Esophagus muscularis mucosa (tissue), 4 donors: ENCODE results near the gene PCID2. TPM values are rescaled to one million over a fixed set of nuclear protein-coding genes. Genes with fewer than 3 reads are reported as not detected.

Experiments used
- DNase-seq: peaks from one replicate; pipeline ENCODE4 v3.0.0-alpha.2; 2017; ENCODE audit errors: extremely low spot score
- H3K27ac ChIP-seq, 4 donors: fragments of 200-600 bp; sonication (generic); replicated peaks in 1 of 4; 1 replicate in 3 of 4; 2 replicates in 1 of 4; pipeline ENCODE4 v1.5.1; 2016 to 2019; ENCODE audit warnings: mild to moderate bottlenecking in 1 of 4
- H3K27me3 ChIP-seq, 4 donors: fragments of 200-600 bp; sonication (generic); one replicate each; pipeline versions ENCODE4 v1.5.1 to v1.6.0; 2016 to 2019
- H3K36me3 ChIP-seq, 4 donors: fragments of 200-600 bp; sonication (generic); one replicate each; pipeline ENCODE4 v1.5.1; 2016 to 2019
- H3K4me1 ChIP-seq, 4 donors: fragments of 200-600 bp; sonication (generic); one replicate each; pipeline ENCODE4 v1.5.1; 2016 to 2019
- H3K4me3 ChIP-seq, 4 donors: fragments of 200-600 bp; sonication (generic); 1 replicate in 2 of 4; 2 replicates in 2 of 4; pipeline ENCODE4 v1.5.1; 2016 to 2019; ENCODE audit warnings: mild to moderate bottlenecking in 4 of 4, moderate library complexity in 1 of 4
- H3K9me3 ChIP-seq, 4 donors: fragments of 200-600 bp; sonication (generic); 1 replicate in 3 of 4; 2 replicates in 1 of 4; pipeline ENCODE4 v1.5.1; 2016 to 2019
- EP300 ChIP-seq: sonication (generic); formaldehyde crosslinking; IDR thresholded peaks from one replicate; pipeline ENCODE4 v1.6.1; 2017; ENCODE audit warnings: antibody characterized with exemption
- POLR2A ChIP-seq: fragments of 450-650 bp; IDR thresholded peaks from one replicate; pipeline ENCODE4 v1.6.1; 2017; ENCODE audit warnings: antibody characterized with exemption, moderate library complexity, mild to moderate bottlenecking, low read depth
- POLR2AphosphoS5 ChIP-seq, 2 donors: sonication (generic); formaldehyde crosslinking; IDR thresholded peaks; one replicate each; pipeline ENCODE4 v1.6.1; 2017; ENCODE audit warnings: antibody characterized with exemption in 2 of 2
- WGBS: methylation state at CpG from one replicate; pipeline ENCODE4 v1.1.5; 2018; 5-methylcytosine and 5-hydroxymethylcytosine counted together
- intact Hi-C: fragments of 100-400 bp; cut with DNase I; formaldehyde crosslinking; loops from one replicate; pipeline ENCODE4 v1.15.1; 2023
- total RNA-seq, 4 donors: library from RNA; depleted of rRNA; stranded (reverse); fragments of >200 nt; gene quantifications; one replicate each; pipeline versions ENCODE4 v1.1.0 to v1.2.1, GENCODE V29; 2016
- TF ChIP-seq, protein P1 (sequence below), 3 experiments: fragments of 200-600 bp in 2 of 3; fragments of 450-650 bp in 1 of 3; sonication (generic) in 2 of 3; IDR thresholded peaks; one replicate each; pipeline ENCODE4 v1.5.1; 2017 to 2019; ENCODE audit warnings: antibody characterized with exemption in 3 of 3, mild to moderate bottlenecking in 2 of 3, moderate library complexity in 1 of 3

Gene PCID2
- total RNA-seq, 4 donors from 2014 or later: 34.5 to 46.9 (median 42.3) TPM

DNA sequence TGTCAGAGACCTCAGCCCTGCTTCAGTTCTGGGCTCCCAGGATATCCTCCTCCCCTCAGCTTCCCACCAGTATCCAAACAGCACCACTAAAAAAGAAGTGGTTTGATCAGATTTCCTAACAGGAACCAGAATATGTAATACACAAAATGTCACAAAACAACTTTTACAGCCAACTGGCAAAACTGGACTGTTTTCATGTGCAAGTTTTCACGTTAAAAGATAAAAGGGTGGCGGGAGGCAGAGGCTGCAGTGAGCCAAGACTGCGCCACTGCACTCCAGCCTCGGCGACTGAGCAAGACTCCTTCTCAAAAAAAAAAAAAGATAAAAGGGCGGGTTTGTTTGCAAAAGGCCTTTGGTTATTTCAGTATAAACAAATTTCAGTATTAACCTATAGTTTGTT, 13.1 kb downstream of the PCID2 start:
- Histone ChIP-seq H3K27ac (no peak overlapping the region), H3K36me3 (peaks cover 46 to 99% (median 80%) of the 10 kb centered on the region in 4 donors)

DNA sequence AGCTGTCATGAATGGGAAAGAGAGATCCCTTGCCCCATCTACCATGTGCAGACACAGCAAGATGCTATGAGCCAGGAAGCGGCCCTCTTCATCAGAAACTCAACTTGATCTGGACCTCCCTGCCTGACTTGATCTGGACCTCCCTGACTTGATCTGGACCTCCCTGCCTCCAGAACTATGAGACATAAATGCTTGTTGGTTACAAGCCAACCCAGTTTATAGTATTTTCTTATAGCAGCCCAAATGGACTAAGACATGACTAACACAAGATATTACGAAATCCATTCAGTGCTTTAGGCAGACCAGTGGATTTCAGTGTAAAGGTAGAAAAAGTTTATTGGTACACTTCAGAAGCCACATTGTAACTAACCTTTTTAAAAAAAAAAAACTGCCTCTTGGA, 15.6 kb downstream of the PCID2 start:
- H3K4me3 ChIP-seq: no peak overlapping the region

More for the DNA sequence above, 13.1 kb downstream of the PCID2 start:
- TF ChIP-seq, protein P1, sequence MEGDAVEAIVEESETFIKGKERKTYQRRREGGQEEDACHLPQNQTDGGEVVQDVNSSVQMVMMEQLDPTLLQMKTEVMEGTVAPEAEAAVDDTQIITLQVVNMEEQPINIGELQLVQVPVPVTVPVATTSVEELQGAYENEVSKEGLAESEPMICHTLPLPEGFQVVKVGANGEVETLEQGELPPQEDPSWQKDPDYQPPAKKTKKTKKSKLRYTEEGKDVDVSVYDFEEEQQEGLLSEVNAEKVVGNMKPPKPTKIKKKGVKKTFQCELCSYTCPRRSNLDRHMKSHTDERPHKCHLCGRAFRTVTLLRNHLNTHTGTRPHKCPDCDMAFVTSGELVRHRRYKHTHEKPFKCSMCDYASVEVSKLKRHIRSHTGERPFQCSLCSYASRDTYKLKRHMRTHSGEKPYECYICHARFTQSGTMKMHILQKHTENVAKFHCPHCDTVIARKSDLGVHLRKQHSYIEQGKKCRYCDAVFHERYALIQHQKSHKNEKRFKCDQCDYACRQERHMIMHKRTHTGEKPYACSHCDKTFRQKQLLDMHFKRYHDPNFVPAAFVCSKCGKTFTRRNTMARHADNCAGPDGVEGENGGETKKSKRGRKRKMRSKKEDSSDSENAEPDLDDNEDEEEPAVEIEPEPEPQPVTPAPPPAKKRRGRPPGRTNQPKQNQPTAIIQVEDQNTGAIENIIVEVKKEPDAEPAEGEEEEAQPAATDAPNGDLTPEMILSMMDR (IDR thresholded peaks at IDR 0.05): no peak
- no peak for TF ChIP-seq EP300
- no peak for TF ChIP-seq POLR2AphosphoS5 (IDR thresholded peaks at IDR 0.05)
- TF ChIP-seq POLR2A: no peak
- Histone ChIP-seq H3K4me3 (no peak overlapping the region), H3K4me1 (no peaks in the 10 kb centered on the region), H3K27me3 (no peaks in the 10 kb centered on the region), H3K9me3 (no peaks in the 10 kb centered on the region)
- intact Hi-C loops: no loop called here
- no peak for DNase-seq
- WGBS: 82% methylated on average over 6 of the region's 6 CpGs

DNA sequence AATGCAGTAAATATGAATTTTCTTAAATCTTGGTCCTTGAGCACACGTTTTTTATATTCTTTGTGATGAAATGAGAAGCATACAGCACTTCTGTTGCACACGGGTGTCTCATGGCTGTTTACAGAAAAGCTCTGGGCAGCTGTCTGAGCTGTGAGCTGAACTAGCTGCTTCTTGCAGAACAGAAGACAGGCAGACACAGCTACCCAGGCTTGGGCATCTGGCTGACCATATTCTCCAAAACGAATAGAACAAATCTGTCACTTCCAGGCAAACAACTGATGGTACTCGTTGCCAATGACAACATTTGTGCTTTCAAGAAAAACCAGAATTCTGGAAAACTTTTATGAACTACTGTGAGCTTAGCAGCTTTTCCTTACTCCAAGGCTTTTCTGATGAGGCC, 16.2 kb downstream of the PCID2 start:
- intact Hi-C loops: no loop called here
- peaks cover 39 to 98% (median 70%) of the 10 kb centered on the region in 4 donors for H3K36me3 ChIP-seq
- no peak overlapping the region for H3K27ac ChIP-seq
- WGBS: 79% methylated on average over 4 of the region's 4 CpGs
- H3K4me3 ChIP-seq: no peak overlapping the region
- peaks cover 0 to 7% (median 0%) of the 10 kb centered on the region in 4 donors for H3K4me1 ChIP-seq
- no peaks in the 10 kb centered on the region for H3K9me3 ChIP-seq
- no peaks in the 10 kb centered on the region for H3K27me3 ChIP-seq
- TF ChIP-seq, protein P1 (IDR thresholded peaks at IDR 0.05): no peak
- TF ChIP-seq POLR2A (no peak), POLR2AphosphoS5 (IDR thresholded peaks at IDR 0.05) (no peak), EP300 (no peak)
- DNase-seq: no peak

More for the DNA sequence above, 15.6 kb downstream of the PCID2 start:
- TF ChIP-seq POLR2A: no peak
- TF ChIP-seq, protein P1 (IDR thresholded peaks at IDR 0.05): no peak
- TF ChIP-seq POLR2AphosphoS5 (IDR thresholded peaks at IDR 0.05): no peak
- TF ChIP-seq EP300: no peak
- intact Hi-C loops: no loop called here
- peaks cover 44 to 99% (median 75%) of the 10 kb centered on the region in 4 donors for H3K36me3 ChIP-seq
- H3K9me3 ChIP-seq: no peaks in the 10 kb centered on the region
- DNase-seq: no peak
- 100% methylated on average over 2 of the region's 2 CpGs for WGBS
- H3K27me3 ChIP-seq: no peaks in the 10 kb centered on the region
- peaks cover 0 to under 1% (median 0%) of the 10 kb centered on the region in 4 donors for H3K4me1 ChIP-seq
- H3K27ac ChIP-seq: no peak overlapping the region

DNA sequence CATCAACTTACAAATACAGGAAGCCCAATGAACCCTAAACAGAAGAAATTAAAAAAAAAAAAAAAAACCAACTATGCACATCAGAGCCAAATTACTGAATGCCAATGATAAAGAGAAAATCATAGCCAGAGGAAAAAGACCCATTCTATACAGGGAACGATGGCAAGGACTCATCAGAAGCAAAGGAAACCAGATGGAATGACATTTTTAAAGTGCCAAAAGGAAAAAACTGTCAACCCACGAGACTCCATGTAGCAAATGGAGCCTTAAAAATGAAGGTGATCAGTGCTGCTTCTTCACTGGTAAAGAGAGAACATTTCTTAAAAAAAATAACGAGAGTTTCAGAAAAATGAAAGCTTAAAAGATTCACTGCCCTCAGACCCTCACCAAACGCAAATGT, 18.3 kb downstream of the PCID2 start:
- no peak overlapping the region for H3K4me3 ChIP-seq
- WGBS: 81% methylated on average over 4 of the region's 4 CpGs
- no peaks in the 10 kb centered on the region for H3K9me3 ChIP-seq
- TF ChIP-seq EP300: no peak
- TF ChIP-seq POLR2A: no peak
- no peak for TF ChIP-seq POLR2AphosphoS5 (IDR thresholded peaks at IDR 0.05)
- TF ChIP-seq, protein P1 (IDR thresholded peaks at IDR 0.05): no peak
- no peak overlapping the region for H3K27ac ChIP-seq
- H3K27me3 ChIP-seq: no peaks in the 10 kb centered on the region
- H3K36me3 ChIP-seq: peaks cover 25 to 91% (median 56%) of the 10 kb centered on the region in 4 donors
- DNase-seq: no peak
- peaks cover 0 to 9% (median 3%) of the 10 kb centered on the region in 4 donors for H3K4me1 ChIP-seq
- intact Hi-C loops: no loop called here
